Measurements from ENCODE around the gene MEP1A.

The MEP1A gene

DNA sequence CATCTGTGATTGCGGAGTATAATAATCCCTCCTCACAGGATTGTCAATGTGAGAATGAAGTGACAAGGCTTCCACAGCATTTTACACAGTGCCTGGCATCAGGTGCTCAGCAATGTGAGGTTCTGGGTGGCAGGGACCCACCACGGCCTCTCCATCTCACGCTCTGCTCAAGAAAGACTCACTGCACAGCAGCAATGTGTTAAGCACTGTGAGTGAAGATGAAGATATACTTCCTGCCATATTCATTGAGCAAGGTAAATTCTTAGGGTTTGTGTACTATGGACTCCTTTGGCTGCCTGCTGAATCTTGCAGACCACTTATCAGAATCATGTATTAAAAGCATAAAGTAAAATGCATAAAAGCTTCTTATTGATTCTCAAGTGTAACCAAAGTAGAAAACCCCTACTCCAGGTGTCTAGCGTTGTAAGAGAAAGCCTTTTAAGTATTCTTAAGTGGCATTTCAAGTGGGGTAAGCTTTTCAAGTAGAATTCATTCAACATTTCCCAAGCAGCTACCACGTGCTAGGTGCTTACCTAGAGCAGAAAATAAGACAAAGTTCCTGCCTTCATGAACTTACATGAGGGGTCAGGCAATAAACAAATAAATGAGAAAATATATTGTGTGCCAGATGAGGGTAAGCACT, 17.0 kb upstream of the MEP1A start:
- no peak for DNase-seq

GRCh38 chr6:46777476-46778346, 15.5 kb upstream of the MEP1A start:
- no peak for DNase-seq

DNA sequence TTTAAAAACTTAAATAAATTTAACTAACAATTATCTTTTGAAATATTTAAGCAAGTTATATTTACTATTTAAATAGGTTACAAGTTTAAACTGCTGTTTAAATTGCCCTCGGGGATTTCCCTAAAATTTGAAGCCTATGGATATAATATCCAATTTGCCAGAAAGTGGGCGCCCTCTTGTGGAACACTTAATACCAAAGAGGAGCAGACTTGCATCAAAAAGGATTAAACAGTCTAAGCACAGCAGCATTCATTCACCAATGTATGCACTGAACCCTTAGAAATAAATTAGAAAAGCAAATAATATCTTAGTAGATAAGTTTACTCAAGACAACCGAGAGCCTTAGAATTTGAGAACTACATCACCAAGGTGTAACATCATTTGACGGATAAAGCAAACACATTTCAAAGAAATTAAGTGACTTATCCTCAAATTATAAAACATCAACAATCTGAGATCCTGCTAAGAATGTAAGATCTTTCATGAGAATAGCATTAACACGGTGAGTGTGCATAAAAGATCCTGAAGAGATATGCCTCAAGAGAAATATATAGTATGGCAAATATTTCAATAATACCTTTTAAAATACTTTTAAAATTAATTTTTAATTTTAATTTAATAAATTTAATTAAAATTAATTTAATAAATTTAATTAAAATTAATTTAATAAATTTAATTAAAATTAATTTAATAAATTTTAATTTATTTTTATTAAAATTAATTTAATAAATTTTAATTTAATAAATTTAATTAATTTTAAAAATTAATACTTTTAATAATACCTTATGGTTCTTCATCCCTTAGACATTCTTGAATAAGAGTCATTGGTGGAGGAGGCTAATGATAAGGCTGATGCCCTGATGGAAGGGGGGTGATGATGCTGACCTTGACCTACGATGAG, 11.5 kb upstream of the MEP1A start:
- peak; percentile 67 for DNase-seq

DNA sequence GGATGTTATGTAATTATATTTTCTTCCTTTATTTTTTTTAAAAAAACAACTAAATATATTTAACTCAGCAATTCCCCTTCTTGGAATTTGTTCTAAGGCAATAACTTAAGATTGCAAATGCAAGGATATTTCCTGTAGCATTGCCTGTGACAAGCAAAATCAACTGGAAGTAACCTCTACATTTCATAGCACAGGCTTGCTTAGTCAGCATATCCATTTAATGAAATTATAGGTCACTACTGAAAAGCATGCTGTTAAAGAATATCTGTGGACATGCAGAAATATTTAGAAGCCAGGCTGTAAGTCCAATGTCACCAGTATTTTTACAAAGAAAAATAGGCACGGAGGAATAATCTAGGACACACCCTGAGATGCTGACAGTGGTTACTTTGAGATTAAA, 8.7 kb upstream of the MEP1A start:
- no peak for DNase-seq

DNA sequence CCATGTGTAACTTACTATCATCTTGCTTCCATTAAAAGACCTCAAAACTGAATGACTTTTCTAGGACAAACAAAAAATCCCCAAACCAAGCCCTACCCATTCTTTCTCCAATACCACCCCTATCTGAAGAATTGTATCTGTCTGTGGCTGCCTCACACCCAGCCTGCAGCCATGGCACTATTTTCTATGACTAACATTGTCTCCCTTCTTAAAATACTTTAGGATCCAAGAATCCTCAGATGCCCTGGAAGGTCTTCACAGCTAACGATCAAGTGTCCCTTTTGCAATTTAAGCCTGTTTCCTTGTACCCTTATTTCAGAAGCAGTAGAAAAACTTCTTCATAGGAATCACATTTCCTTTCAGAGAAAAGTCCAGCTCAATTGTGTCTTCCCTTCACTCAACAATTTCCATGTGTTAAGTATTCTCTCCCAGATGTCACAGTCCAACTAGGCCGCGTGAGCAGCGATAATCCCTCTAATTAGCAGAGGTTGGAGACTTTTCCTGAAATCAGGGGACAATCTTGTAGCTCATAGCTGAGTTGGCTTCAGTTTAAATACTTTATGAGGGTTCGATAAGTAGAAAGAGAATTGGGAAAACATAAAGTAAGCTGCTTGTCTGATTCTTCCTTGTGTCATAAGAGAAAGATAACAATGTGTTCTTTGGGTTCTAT, 5.2 kb upstream of the MEP1A start:
- no peak for DNase-seq

GRCh38 chr6:46788791-46789190, 4.4 kb upstream of the MEP1A start:
- DNase-seq = no peak

GRCh38 chr6:46789434-46790354, 3.5 kb upstream of the MEP1A start:
- no peak for DNase-seq

GRCh38 chr6:46790355-46790874, 2.8 kb upstream of the MEP1A start:
- no peak for DNase-seq

DNA sequence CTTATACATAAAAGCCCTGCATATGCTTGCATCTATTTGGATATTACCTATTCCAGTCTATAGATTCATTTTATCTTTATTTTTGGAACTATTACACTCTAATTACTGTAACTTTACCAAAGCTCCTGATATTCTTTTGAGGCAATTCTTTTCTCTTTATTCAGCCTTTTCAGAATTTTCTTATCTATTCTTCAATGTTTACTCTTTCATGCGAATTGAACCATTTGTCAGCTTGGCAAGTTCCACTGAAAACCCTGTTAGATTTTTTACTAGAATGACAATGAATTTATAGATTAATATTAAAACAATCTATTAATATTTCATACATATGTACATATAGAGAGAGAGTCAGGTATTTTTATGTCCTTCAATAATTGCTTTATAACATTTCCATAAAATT, 554 bp upstream of the MEP1A start:
- no peak for DNase-seq

DNA sequence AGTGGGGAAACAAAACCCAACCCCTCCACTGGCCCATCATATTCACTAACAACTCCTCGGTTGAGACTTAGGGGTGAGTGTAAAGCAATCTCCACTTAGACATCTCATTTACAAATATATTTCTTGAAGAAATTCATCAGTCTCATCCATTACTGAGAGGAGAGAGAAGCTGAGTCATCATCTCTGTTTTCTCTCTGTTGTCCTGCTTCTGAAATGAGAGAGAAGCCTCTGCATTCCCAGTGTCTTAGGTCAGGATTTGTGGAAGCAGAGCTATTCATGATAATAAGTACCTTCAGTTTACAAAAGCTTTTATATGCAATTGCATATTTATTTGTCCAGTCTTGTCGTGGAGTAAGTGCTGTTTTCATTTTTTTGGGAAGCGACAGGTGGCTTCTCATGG, 879 bp downstream of the MEP1A start:
- no peak for DNase-seq

GRCh38 chr6:46795816-46796215, 2.6 kb downstream of the MEP1A start:
- DNase-seq = no peak

DNA sequence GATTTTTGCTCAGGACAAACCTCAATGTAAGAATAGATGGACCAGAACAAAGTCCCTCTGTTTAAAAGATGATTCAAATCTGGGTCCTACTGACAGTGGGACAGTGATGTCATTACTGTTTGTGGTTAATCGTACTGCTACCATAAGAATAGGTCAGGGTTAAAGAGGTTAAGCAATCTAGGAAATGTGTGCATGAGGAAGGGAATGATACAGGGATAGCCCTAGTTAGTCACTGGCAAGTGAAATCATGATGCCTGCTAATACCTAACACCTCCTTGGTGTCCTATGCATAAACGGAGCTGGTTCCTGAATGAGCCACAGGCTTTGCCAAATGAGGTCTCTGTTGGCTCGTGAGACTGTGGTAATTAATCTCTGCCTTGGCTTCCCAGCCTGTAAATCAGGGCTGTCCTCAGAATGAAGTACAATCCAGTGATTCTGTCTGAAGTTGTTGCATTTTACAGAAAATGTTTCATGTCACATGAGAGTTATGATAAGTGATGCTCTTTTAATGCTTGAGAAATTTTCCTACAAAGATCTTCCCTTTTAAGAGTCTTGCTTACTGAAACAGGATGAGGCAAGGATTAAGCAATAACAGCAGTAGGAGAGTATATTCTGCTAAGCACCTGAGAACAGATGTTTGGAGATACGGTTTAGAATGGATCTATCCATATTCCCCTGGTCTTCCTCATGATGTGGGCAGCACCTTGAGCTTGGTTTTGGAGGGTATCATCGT, 3.8 kb downstream of the MEP1A start:
- DNase-seq = no peak

DNA sequence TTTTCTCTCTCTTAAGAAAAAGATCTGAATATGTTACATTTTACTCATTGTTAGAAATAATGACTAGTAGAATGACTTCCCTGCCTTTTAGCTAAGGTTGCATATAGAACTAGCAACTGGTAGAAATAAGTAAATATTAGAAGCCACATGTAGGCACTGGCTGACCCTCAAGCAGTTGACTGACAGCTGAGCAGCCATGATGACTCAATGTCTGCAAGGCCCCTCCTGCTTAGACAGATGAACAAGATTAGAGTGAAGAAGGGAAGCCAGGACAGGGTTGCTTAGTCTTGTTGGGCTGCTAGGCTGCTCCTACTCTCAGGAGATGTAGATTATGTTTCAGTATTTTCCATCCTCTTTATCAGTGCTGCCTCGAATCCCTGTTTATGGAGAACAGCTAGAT, 6.5 kb downstream of the MEP1A start:
- DNase-seq = no peak

- DNase-seq = no peak
Measured at GRCh38 chr6:46808806-46809205, 15.6 kb downstream of the MEP1A start.

DNA sequence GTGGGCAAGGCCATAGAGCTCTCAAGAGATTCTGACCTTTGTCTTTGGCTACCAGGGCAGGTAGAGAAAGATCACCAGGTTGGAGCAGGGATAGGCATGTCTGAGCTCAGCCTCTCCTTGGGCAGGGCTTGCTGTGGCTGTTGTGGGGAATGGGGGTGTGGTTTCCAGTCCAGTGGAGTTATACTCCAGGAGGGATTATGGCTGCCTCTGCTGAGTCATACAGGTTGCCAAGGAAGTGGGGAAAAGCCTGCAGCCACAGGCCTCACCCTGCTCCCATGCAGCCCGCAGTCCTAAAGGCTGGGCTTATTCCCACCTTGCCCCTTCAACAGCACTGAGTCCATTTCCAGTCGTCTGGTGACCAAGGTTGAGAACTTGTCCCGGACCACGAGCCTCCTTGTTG, 21.9 kb downstream of the MEP1A start:
- DNase-seq = no peak

DNA sequence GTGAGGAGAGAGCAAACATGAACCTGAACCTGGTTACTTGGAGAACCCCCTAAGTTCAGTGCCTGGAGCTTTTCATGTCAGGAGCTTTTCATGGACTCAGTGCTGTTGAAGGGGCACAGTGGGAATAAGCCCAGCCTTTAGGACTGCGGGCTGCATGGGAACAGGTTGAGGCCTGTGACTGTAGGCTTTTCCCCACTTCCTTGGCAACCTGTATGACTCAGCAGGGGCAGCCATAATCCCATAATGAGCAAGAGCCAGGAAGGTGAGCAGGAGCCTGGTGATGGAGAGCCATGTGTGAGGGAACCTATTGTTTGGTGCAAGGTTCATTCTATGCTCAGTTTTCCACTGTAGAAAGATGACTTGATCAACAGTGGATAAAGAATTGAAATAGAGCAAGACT, 23.4 kb downstream of the MEP1A start:
- DNase-seq = no peak

DNA sequence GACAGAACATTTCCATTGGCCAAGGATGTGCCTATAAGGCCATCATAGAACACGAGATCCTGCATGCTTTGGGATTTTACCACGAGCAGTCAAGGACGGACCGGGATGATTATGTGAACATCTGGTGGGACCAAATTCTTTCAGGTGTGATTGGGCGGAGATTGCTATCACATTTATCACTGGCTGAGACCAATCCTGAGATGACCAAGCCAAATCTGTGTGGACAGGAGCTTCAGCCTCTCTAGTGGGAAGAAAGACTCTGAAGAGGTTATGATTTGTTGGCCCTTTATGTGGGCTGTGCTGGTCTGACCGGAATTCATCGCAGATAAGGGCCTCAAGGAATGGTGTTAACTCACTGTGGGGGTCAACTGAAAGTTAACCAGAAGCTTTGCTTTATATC, 26.4 kb downstream of the MEP1A start:
- no peak for DNase-seq

GRCh38 chr6:46821458-46821881, 28.3 kb downstream of the MEP1A start:
- DNase-seq = no peak

DNA sequence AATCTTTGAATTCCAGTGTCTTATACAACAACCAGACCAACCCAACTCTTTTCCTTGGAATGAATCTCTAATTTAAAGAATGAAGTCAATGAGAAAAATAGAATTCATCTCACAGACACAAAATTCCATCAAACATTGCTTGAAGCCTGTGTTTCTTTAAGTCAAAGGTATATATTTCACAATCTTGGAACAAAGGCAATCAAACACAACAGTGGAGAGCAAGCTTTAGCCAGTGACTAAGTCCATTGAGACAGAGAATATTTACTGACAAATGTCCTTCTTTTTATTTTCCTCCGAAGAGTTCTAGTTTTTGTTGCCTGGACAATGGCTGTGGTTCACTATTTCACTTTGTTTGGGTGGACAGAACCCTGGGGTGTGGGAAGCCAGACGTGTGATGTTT, 35.8 kb downstream of the MEP1A start:
- no peak for DNase-seq

- DNase-seq = no peak
Measured at GRCh38 chr6:46832816-46833215, 39.6 kb downstream of the MEP1A start.

Measured in NCI-H526 treated with DMSO at 0.1 percent for 48 hours (cell line).